DMS79 (cell line): ENCODE data around the gene ADGRL1.
"Not testable (repeated sequence)": the region's sequence is repeated elsewhere in the genome, so short reads cannot be mapped to it uniquely, and the experiment has no call there.

Source experiments
- DNase-seq: peaks from one replicate; lab custom pipeline; 2025; lab: John Stamatoyannopoulos, UW

ADGRL1 gene

GRCh38 chr19:14205452-14206287 is at the start of gene ADGRL1:
ADGRL1 (minus strand) TSS chr19:14206169; CDS start chr19:14183602, 22,567 bp downstream.
- DNase-seq, result not testable (repeated sequence)

GRCh38 chr19:14255316-14255715 is 49.3 kb upstream of the ADGRL1 start:
- not testable (repeated sequence) for DNase-seq

- peak; percentile 20 for DNase-seq
These were observed 48.0 kb upstream of the ADGRL1 start for GRCh38 chr19:14253822-14254599.

- DNase-seq, result not testable (repeated sequence)
These were observed 46.2 kb upstream of the ADGRL1 start for GRCh38 chr19:14252136-14252535.

- no peak for DNase-seq
These were observed 44.9 kb upstream of the ADGRL1 start for GRCh38 chr19:14250870-14251269.

GRCh38 chr19:14250315-14250714 is 44.3 kb upstream of the ADGRL1 start:
- DNase-seq, result not testable (repeated sequence)

GRCh38 chr19:14249891-14250290 is 43.9 kb upstream of the ADGRL1 start:
- DNase-seq, result not testable (repeated sequence)

- peak; percentile 31 for DNase-seq
These were observed 43.2 kb upstream of the ADGRL1 start for GRCh38 chr19:14249012-14249754.

- DNase-seq, result peak; percentile 86
These were observed 42.6 kb upstream of the ADGRL1 start for GRCh38 chr19:14248578-14249011.

GRCh38 chr19:14247548-14248471 is 41.8 kb upstream of the ADGRL1 start:
- DNase-seq, result peak; percentile 19

GRCh38 chr19:14247205-14247547 is 41.2 kb upstream of the ADGRL1 start:
- not testable (repeated sequence) for DNase-seq

GRCh38 chr19:14244393-14244792 is 38.4 kb upstream of the ADGRL1 start:
- DNase-seq, result not testable (repeated sequence)

- DNase-seq, result not testable (repeated sequence)
These were observed 37.7 kb upstream of the ADGRL1 start for GRCh38 chr19:14243718-14244117.

- no peak for DNase-seq
These were observed 31.3 kb upstream of the ADGRL1 start for GRCh38 chr19:14237014-14237941.

- not testable (repeated sequence) for DNase-seq
These were observed 27.0 kb upstream of the ADGRL1 start for GRCh38 chr19:14232945-14233344.

- DNase-seq, result not testable (repeated sequence)
These were observed 22.6 kb upstream of the ADGRL1 start for GRCh38 chr19:14228446-14229071.

- not testable (repeated sequence) for DNase-seq
These were observed 20.5 kb upstream of the ADGRL1 start for GRCh38 chr19:14226498-14226897.

GRCh38 chr19:14222886-14223285 is 16.9 kb upstream of the ADGRL1 start:
- DNase-seq, result no peak

GRCh38 chr19:14221345-14221744 is 15.4 kb upstream of the ADGRL1 start:
- not testable (repeated sequence) for DNase-seq
